K562 (cell line): ENCODE measurements around the gene ACBD6.

Source experiments
- ETS1 ChIP-seq: conservative IDR thresholded peaks from 2 replicates; pipeline ENCODE4 v1.6.1; 2011; ENCODE audit warnings: low read depth, mild to moderate bottlenecking, low read length; ENCODE audit not compliant: control insufficient read depth
- FOXM1 ChIP-seq, 2 experiments: fragments of 450-650 bp in 1 of 2; sonication (generic) in 1 of 2; formaldehyde crosslinking in 1 of 2; IDR thresholded peaks; 2 replicates each; pipeline versions ENCODE4 v1.6.1 to v1.9.0; 2017 to 2022; ENCODE audit warnings: low read depth in 2 of 2, mild to moderate bottlenecking in 2 of 2, missing genetic modification reagents in 1 of 2, moderate library complexity in 1 of 2
- POLR2A ChIP-seq: fragments of 450-650 bp; conservative IDR thresholded peaks from 2 replicates; pipeline ENCODE4 v1.6.1; 2016
- POLR2G ChIP-seq: fragments of 200-400 bp; formaldehyde crosslinking; IDR thresholded peaks from 2 replicates; pipeline ENCODE4 v1.6.1; 2017; ENCODE audit warnings: low read depth, mild to moderate bottlenecking, antibody characterized with exemption, low read length, moderate library complexity
- RFX5 ChIP-seq: IDR thresholded peaks from 2 replicates; pipeline ENCODE4 v1.6.1; 2011; ENCODE audit warnings: low read depth, mild to moderate bottlenecking, improper control_type of control experiment, low read length
- ZNF384 ChIP-seq: IDR thresholded peaks from 2 replicates; pipeline ENCODE4 v1.6.1; 2012; ENCODE audit warnings: low read depth, low read length, improper control_type of control experiment
- TF ChIP-seq, protein P1 (sequence below): sonication (generic); formaldehyde crosslinking; IDR thresholded peaks from 2 replicates; pipeline ENCODE4 v1.8.1; 2023; ENCODE audit warnings: mild to moderate bottlenecking, missing genetic modification reagents

DNA sequence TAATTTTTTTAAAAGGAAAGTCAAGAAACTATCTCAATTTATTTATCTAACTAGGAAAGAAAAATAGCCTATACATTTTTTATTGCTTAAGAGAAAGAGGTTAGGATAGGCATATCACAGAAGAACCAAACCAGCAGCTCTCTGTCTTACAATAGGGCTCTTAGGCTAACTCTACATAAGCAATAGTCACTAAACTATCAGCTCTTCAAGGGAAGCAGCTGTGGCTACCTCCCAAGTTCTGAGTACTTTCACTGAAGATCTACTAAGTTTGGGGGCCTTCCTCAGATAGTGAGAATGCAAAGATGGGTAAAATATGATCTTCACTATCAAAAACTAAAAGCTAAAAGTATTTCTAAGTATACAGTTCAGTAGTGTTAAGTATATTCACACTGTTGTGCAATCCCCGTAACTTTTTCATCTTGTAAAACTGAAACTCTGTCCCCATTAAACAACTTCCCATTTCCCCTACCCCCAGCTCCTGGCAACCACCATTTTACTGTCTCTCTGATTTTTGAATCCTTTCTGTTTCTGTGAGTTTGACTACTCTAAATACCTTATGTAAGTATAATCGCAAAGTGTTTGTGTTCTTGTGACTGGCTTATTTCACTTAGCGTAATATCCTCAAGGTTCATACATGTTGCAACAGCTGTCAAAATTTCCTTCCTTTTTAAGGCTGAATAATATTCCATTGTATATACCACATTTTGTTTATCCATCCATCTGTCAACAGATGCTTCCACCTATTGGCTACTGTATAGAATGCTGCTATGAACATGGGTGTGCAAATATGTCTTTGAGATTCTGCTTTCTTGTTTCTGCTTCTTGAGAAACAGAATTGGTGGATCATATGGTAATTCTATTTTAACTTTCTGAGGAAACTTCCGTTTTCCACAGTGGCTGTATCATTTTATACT lies 73.3 kb downstream of the ACBD6 start:
- TF ChIP-seq ZNF384 (no peak), RFX5 (no peak), ETS1 (no peak), FOXM1 (IDR thresholded peaks at IDR 0.05; ENCODE audit: low read depth) (no peak), FOXM1 (CRISPR knock-in tag; IDR thresholded peaks at IDR 0.05; ENCODE audit: low read depth) (no peak), POLR2A (no peak), POLR2G (no peak)
- TF ChIP-seq, protein P1, sequence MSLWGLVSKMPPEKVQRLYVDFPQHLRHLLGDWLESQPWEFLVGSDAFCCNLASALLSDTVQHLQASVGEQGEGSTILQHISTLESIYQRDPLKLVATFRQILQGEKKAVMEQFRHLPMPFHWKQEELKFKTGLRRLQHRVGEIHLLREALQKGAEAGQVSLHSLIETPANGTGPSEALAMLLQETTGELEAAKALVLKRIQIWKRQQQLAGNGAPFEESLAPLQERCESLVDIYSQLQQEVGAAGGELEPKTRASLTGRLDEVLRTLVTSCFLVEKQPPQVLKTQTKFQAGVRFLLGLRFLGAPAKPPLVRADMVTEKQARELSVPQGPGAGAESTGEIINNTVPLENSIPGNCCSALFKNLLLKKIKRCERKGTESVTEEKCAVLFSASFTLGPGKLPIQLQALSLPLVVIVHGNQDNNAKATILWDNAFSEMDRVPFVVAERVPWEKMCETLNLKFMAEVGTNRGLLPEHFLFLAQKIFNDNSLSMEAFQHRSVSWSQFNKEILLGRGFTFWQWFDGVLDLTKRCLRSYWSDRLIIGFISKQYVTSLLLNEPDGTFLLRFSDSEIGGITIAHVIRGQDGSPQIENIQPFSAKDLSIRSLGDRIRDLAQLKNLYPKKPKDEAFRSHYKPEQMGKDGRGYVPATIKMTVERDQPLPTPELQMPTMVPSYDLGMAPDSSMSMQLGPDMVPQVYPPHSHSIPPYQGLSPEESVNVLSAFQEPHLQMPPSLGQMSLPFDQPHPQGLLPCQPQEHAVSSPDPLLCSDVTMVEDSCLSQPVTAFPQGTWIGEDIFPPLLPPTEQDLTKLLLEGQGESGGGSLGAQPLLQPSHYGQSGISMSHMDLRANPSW: no peak
